GM18873 (cell line): ENCODE results near the gene SKIC2.
"Not testable (repeated sequence)": the region's sequence is repeated elsewhere in the genome, so short reads cannot be mapped to it uniquely, and the experiment has no call there.

Source experiments
- ATAC-seq: cut with Tn5 transposase; IDR thresholded peaks from one replicate; pipeline ENCODE4 v1.9.1; 2021; ENCODE audit warnings: mild to moderate bottlenecking, moderate library complexity, moderate number of reproducible peaks; ENCODE audit not compliant: unreplicated experiment, low FRiP score

SKIC2 gene

GRCh38 chr6:32002546-32003268, 43.7 kb downstream of the SKIC2 start:
- ATAC-seq = not testable (repeated sequence)

- ATAC-seq = not testable (repeated sequence)
These were observed 44.3 kb downstream of the SKIC2 start for GRCh38 chr6:32003301-32003700.

- not testable (repeated sequence) for ATAC-seq
These were observed 45.4 kb downstream of the SKIC2 start for GRCh38 chr6:32004393-32004792.

- ATAC-seq = not testable (repeated sequence)
These were observed 46.0 kb downstream of the SKIC2 start for GRCh38 chr6:32004864-32005537.

GRCh38 chr6:32005538-32005880, 46.5 kb downstream of the SKIC2 start:
- not testable (repeated sequence) for ATAC-seq

- ATAC-seq = not testable (repeated sequence)
These were observed 47.1 kb downstream of the SKIC2 start for GRCh38 chr6:32005991-32006529.

- not testable (repeated sequence) for ATAC-seq
These were observed 48.1 kb downstream of the SKIC2 start for GRCh38 chr6:32007086-32007485.

- ATAC-seq = not testable (repeated sequence)
These were observed 49.1 kb downstream of the SKIC2 start for GRCh38 chr6:32008037-32008436.

GRCh38 chr6:32008616-32009015, 49.6 kb downstream of the SKIC2 start:
- ATAC-seq = not testable (repeated sequence)

GRCh38 chr6:32009537-32009936, 50.6 kb downstream of the SKIC2 start:
- not testable (repeated sequence) for ATAC-seq

GRCh38 chr6:32010856-32011530, 52.0 kb downstream of the SKIC2 start:
- ATAC-seq = not testable (repeated sequence)

- ATAC-seq = not testable (repeated sequence)
These were observed 54.1 kb downstream of the SKIC2 start for GRCh38 chr6:32012941-32013617.

- ATAC-seq = not testable (repeated sequence)
These were observed 54.8 kb downstream of the SKIC2 start for GRCh38 chr6:32013738-32014137.

- not testable (repeated sequence) for ATAC-seq
These were observed 55.6 kb downstream of the SKIC2 start, which contains the start of gene C4B for GRCh38 chr6:32014547-32014946. Gene C4B, plus strand, starts transcription at chr6:32014795. Its CDS starts 51 bp downstream, at chr6:32014846.
